Type B pancreatic cell (in vitro differentiated cells): ENCODE measurements around the gene HERPUD1. TPM values are rescaled to one million over a fixed set of nuclear protein-coding genes. Genes with fewer than 3 reads are reported as not detected.
"Not testable (repeated sequence)": the region's sequence is repeated elsewhere in the genome, so short reads cannot be mapped to it uniquely, and the experiment has no call there.

Source experiments
- DNase-seq: peaks from one replicate; pipeline ENCODE4 v3.0.0; 2021; ENCODE audit warnings: mixed read lengths; ENCODE audit not compliant: unreplicated experiment; ENCODE audit errors: extremely low spot score
- H3K27ac Mint-ChIP-seq: 2 replicates; pipeline ENCODE4 v1.8.0; 2021; ENCODE audit warnings: mild to moderate bottlenecking, mixed read lengths
- H3K27me3 Mint-ChIP-seq: 2 replicates; pipeline ENCODE4 v1.8.0; 2021; ENCODE audit warnings: mixed read lengths
- H3K36me3 Mint-ChIP-seq: 2 replicates; pipeline ENCODE4 v1.8.0; 2021; ENCODE audit warnings: mixed read lengths
- H3K4me1 Mint-ChIP-seq: one replicate; pipeline ENCODE4 v1.8.0; 2021; ENCODE audit warnings: mixed read lengths; ENCODE audit not compliant: unreplicated experiment
- H3K4me3 Mint-ChIP-seq: 2 replicates; pipeline ENCODE4 v1.8.0; 2021; ENCODE audit warnings: mild to moderate bottlenecking, mixed read lengths
- H3K9me3 Mint-ChIP-seq: 2 replicates; pipeline ENCODE4 v1.8.0; 2021; ENCODE audit warnings: mixed read lengths
- microRNA-seq: library from miRNA; unstranded; fragments of <30 nt; microRNA quantifications from one replicate; pipeline ENCODE4, GENCODE V29; 2020
- total RNA-seq: library from RNA; stranded (reverse); gene quantifications from 2 replicates; pipeline ENCODE4 v1.2.1, GENCODE V29; 2021; ENCODE audit warnings: low replicate concordance
- TF ChIP-seq, protein P1 (sequence below): fragments of 200-600 bp; sonication (generic); conservative IDR thresholded peaks from 2 replicates; pipeline ENCODE4 v1.5.0; 2021; ENCODE audit warnings: antibody characterized with exemption, mild to moderate bottlenecking

HERPUD1 gene
- total RNA-seq, 1 donor from 2014 or later, result 98.8 TPM

DNA sequence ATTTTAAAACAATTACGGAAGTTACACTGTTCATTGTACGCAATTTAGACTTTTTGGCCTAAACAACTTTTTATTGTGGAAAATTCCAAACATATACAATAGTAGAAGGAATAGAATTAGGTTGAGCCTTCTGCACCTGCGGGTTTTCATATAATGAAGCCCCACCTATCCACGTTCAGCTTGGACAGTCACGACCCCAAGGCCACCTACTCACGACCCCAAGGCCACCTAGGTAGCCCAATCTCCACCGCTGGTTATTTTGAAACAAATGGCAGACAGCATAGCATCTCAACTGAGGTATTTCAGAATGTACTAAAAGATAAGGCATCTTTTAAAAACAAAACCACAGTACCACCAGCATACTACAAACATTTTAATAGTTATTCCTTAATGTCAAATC is 58.0 kb downstream of the HERPUD1 start:
- no peak for DNase-seq
- Mint-ChIP-seq H3K36me3 (no peaks in the 10 kb centered on the region), H3K9me3 (no peaks in the 10 kb centered on the region), H3K27ac (no peak overlapping the region), H3K4me1 (no peaks in the 10 kb centered on the region), H3K27me3 (peaks cover 75% of the 10 kb centered on the region), H3K4me3 (peak overlapping the region; percentile 92)
- TF ChIP-seq, protein P1, sequence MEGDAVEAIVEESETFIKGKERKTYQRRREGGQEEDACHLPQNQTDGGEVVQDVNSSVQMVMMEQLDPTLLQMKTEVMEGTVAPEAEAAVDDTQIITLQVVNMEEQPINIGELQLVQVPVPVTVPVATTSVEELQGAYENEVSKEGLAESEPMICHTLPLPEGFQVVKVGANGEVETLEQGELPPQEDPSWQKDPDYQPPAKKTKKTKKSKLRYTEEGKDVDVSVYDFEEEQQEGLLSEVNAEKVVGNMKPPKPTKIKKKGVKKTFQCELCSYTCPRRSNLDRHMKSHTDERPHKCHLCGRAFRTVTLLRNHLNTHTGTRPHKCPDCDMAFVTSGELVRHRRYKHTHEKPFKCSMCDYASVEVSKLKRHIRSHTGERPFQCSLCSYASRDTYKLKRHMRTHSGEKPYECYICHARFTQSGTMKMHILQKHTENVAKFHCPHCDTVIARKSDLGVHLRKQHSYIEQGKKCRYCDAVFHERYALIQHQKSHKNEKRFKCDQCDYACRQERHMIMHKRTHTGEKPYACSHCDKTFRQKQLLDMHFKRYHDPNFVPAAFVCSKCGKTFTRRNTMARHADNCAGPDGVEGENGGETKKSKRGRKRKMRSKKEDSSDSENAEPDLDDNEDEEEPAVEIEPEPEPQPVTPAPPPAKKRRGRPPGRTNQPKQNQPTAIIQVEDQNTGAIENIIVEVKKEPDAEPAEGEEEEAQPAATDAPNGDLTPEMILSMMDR, result no peak

DNA sequence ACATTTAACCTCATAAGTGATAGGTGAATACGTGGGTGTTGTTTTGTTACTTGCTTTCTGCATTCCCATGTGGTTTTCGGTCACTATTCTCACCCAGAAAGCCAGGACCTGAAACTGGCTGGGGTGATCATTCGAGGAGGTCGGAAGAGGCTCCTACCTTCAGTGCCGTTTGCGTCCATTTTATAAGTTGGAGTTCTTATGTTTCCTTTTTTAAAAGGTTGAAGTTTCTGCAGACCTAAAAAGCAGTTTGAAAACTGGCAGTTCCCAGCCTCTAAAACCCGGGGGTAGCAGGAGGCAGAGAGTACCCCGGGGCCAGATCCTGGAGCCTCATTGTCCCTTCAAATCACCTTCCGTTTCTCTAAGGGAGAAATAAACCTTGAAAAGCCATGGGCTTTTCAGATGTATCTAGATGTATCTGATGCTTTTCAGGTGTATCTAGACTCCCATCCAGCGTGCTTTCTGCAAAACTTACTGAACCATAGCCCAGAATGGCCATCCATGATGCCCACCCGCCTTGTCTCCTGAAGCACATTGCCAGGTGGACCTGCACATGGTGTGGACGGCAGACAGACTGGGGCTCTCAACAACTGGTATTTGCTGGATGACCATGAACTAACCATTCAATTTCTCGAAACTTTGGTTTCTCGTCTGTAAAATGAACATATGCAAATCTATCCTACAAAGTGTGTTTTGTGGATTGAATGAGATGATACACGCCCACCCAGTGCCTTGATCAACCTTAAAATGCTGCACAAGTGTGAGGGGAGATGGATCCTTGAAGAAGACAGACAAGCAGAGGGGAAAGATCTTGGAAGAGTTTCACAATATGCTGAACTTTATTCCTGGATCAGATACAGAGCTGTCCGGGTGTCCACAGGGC is 58.7 kb downstream of the HERPUD1 start:
- H3K4me3 Mint-ChIP-seq, result peak overlapping the region; percentile 92
- H3K27me3 Mint-ChIP-seq, result peaks cover 80% of the 10 kb centered on the region
- TF ChIP-seq, protein P1, result no peak
- no peak for DNase-seq
- no peaks in the 10 kb centered on the region for H3K36me3 Mint-ChIP-seq
- H3K27ac Mint-ChIP-seq, result no peak overlapping the region
- H3K9me3 Mint-ChIP-seq, result no peaks in the 10 kb centered on the region
- H3K4me1 Mint-ChIP-seq, result no peaks in the 10 kb centered on the region

DNA sequence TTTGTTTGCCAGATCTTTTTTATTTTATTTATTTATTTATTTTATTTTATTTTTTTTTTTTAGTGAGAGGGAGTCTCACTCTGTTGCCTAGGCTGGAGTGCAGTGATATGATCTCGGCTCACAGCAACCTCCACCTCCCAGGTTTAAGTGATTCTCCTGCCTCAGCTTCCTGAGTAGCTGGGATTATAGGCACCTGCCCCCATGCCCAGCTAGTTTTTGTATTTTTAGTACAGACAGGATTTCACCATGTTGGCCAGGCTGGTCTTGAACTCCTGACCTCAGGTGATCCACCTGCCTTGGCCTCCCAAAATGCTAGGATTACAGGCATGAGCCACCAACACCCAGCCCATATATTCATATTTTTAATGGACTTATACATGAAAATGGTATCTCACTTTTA is 60.5 kb downstream of the HERPUD1 start:
- not testable (repeated sequence) for H3K36me3 Mint-ChIP-seq, H3K27ac Mint-ChIP-seq, H3K4me3 Mint-ChIP-seq, H3K4me1 Mint-ChIP-seq, DNase-seq, H3K9me3 Mint-ChIP-seq
- H3K27me3 Mint-ChIP-seq, result peaks cover 85% of the 10 kb centered on the region

DNA sequence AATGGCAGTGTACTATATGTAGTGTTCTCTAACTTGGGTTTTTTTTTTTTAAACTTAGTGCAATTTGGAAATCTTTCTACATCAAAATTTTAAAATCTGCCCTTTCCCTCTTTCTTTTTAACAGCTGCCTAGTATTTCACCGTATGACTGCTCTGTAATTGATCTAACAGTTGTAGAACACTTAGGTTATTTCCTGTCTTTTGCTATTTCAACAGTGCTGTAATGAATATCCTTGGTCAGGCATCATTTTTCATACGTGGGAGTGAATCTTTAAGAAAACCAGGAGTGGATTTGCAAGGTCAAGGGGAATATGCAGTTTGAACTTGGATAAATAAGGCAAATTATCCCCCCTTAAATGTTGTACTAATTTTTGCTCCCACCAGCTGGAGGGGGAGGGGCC is 61.3 kb downstream of the HERPUD1 start:
- TF ChIP-seq, protein P1, result no peak
- Mint-ChIP-seq H3K27me3 (peaks cover 77% of the 10 kb centered on the region), H3K27ac (no peak overlapping the region), H3K9me3 (no peaks in the 10 kb centered on the region), H3K36me3 (no peaks in the 10 kb centered on the region), H3K4me3 (no peak overlapping the region), H3K4me1 (no peaks in the 10 kb centered on the region)
- no peak for DNase-seq

DNA sequence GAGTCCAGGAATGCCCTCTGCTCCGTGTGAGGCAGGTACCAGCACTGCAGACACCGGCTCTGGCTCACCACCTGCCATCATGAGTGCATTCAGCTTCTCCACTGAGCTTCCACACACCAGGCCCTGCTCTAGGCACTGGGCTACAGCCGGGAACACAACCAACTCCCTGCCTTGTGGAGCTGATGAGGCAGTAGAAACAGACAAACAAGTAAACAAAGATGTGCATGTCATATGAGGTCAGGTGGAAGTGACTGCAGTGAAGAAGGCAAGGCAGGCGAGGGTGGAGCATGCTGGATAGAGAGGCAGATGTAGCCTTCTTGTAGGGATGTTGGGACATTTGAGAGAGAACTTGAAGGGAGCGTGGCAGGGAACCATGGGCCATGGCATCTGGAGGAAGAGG is 62.4 kb downstream of the HERPUD1 start:
- no peak overlapping the region for H3K4me3 Mint-ChIP-seq
- no peaks in the 10 kb centered on the region for H3K36me3 Mint-ChIP-seq
- H3K27me3 Mint-ChIP-seq, result peaks cover 66% of the 10 kb centered on the region
- no peaks in the 10 kb centered on the region for H3K9me3 Mint-ChIP-seq
- no peak for DNase-seq
- TF ChIP-seq, protein P1, result no peak
- H3K4me1 Mint-ChIP-seq, result no peaks in the 10 kb centered on the region
- no peak overlapping the region for H3K27ac Mint-ChIP-seq

Small RNA genes within 50 kb of the gene (microRNA-seq; reads per million reads assigned to microRNA genes)
- not detected for gene MIR6863

Other genes starting within 250 kb of the HERPUD1 start
- 39.3 and 53.1 TPM in 2 replicates for gene MT1X, start 249.7 kb upstream of the HERPUD1 start, total RNA-seq
- 68.8 and 101 TPM in 2 replicates for gene NUP93, start 202.0 kb upstream of the HERPUD1 start, total RNA-seq
- 0.31 and 4.2 TPM in 2 replicates for gene SLC12A3, start 66.9 kb upstream of the HERPUD1 start, total RNA-seq
- not detected in 2 replicates for gene CETP, start 29.8 kb downstream of the HERPUD1 start, total RNA-seq
- 1.7 and 2.7 TPM in 2 replicates for gene NLRC5, start 57.4 kb downstream of the HERPUD1 start, total RNA-seq
- 28.8 and 32.0 TPM in 2 replicates for gene CPNE2, start 160.4 kb downstream of the HERPUD1 start, total RNA-seq